CD4-positive, alpha-beta T cell (primary cell): ENCODE data around the gene TOR2A. TPM values are rescaled to one million over a fixed set of nuclear protein-coding genes. Genes with fewer than 3 reads are reported as not detected.

Experiments
- ATAC-seq: fragments of 200-7000 bp; cut with Tn5 transposase; one replicate; pipeline ENCODE4 v1.10.0; 2022; ENCODE audit warnings: mild to moderate bottlenecking; ENCODE audit not compliant: poor library complexity
- CTCF ChIA-PET: fragments of 350-600 bp; sonication (Branson Sonifier 250); formaldehyde crosslinking; loops from one replicate; lab custom pipeline; 2021; ENCODE audit warnings: antibody characterized with exemption, inconsistent platforms; lab: Charles Lee
- POLR2A ChIA-PET: fragments of 350-600 bp; sonication (Branson Sonifier 250); formaldehyde crosslinking; loops from one replicate; lab custom pipeline; 2021; ENCODE audit warnings: antibody characterized with exemption, inconsistent platforms; lab: Charles Lee
- DNase-seq, 14 experiments: peaks; one replicate each; pipeline ENCODE4 v3.0.0-alpha.2; 2013 to 2020; ENCODE audit warnings: mixed read lengths in 2 of 14
- H3K27ac ChIP-seq, 2 donors: one replicate each; pipeline versions ENCODE4 v1.5.1 to v1.7.0; 2013; ENCODE audit warnings: low read length in 2 of 2, low read depth in 1 of 2, mild to moderate bottlenecking in 1 of 2
- H3K27me3 ChIP-seq, 2 experiments: 1 replicate in 1 of 2; 2 replicates in 1 of 2; pipeline versions ENCODE4 v1.6.1 to v1.7.0; 2013; ENCODE audit warnings: low read length in 2 of 2, control low read depth in 1 of 2, mild to moderate bottlenecking in 1 of 2, moderate library complexity in 1 of 2; ENCODE audit not compliant: insufficient read depth in 2 of 2, control insufficient read depth in 1 of 2
- H3K36me3 ChIP-seq: one replicate; pipeline ENCODE4 v1.6.1; 2013; ENCODE audit warnings: low read length, control low read depth; ENCODE audit not compliant: insufficient read depth
- H3K4me1 ChIP-seq: one replicate; pipeline ENCODE4 v1.6.1; 2013; ENCODE audit warnings: low read length, control low read depth; ENCODE audit not compliant: insufficient read depth
- H3K4me3 ChIP-seq: one replicate; pipeline ENCODE4 v1.5.1; 2013; ENCODE audit warnings: mild to moderate bottlenecking, low read length, moderate library complexity
- H3K9me3 ChIP-seq, 2 experiments: 1 replicate in 1 of 2; 2 replicates in 1 of 2; pipeline versions ENCODE4 v1.6.1 to v1.7.0; 2013; ENCODE audit warnings: low read length in 2 of 2, mild to moderate bottlenecking in 2 of 2, control low read depth in 1 of 2, moderate library complexity in 1 of 2; ENCODE audit not compliant: control insufficient read depth in 1 of 2, insufficient read depth in 1 of 2
- H3K27ac Mint-ChIP-seq: one replicate; pipeline ENCODE4 v1.8.0; 2020; ENCODE audit warnings: mixed read lengths
- H3K27me3 Mint-ChIP-seq: one replicate; pipeline ENCODE4 v1.8.0; 2021; ENCODE audit warnings: mixed read lengths
- H3K36me3 Mint-ChIP-seq: one replicate; pipeline ENCODE4 v1.8.0; 2021; ENCODE audit warnings: low read depth, mixed read lengths
- H3K4me1 Mint-ChIP-seq: one replicate; pipeline ENCODE4 v1.8.0; 2021; ENCODE audit warnings: low read depth, mixed read lengths
- H3K4me3 Mint-ChIP-seq: one replicate; pipeline ENCODE4 v1.8.0; 2020; ENCODE audit warnings: mild to moderate bottlenecking, mixed read lengths
- H3K9me3 Mint-ChIP-seq: one replicate; pipeline ENCODE4 v1.8.0; 2020; ENCODE audit warnings: mixed read lengths
- CTCF ChIP-seq: fragments of 200-600 bp; IDR thresholded peaks from one replicate; pipeline ENCODE4 v1.8.0; 2022; ENCODE audit warnings: antibody characterized with exemption, mild to moderate bottlenecking
- intact Hi-C, 2 experiments: fragments of 100-400 bp; cut with DNase I in 1 of 2; cut with micrococcal nuclease in 1 of 2; formaldehyde crosslinking; loops; one replicate each; pipeline versions ENCODE4 v1.15.1 to v1.9.0; 2023 to 2025; cut with DNase I, micrococcal nuclease
- total RNA-seq, 174 experiments: library from RNA in 2 of 174; stranded (reverse) in 2 of 174; gene quantifications; one replicate each; pipeline ENCODE4 v1.2.3 and lab custom pipeline; 2021 to 2026

Gene TOR2A
- total RNA-seq, 2 experiments from 2014 or later, result 7.6 to 8.2 TPM

DNA sequence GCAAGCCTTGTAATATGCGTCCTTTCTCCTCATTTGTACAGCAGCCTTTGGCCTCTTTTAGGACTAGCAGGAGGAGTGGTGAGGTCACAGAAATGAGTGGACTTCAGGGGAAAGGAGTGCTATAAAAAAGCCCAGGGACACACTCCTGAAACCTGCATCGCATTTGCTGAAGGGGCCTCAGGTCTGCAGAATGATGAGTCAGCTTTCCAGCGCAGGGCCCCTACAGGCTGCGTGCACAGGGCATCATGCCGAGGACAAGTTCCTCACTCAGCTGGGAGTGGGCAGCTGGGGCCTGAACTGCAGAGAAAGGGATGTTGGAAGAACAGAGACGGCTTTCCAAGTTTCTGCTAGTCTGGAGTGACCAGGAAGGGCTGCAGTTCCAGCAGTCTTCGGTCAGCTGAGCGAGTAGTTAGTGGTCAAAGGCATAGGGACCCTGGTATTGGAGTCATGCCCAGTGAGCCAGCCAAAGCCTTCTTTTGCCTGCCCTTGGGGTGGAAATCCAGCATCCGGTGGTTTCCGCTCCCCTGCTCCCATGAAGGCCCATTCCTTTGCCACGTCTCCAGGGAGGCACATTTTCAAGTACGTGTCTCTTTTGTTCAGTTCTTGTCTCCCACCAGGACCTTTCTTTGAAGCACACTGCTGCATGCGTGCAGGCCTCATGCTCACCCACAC is 45.6 kb downstream of the TOR2A start:
- Histone ChIP-seq H3K4me3 (no peak overlapping the region), H3K36me3 (no peaks in the 10 kb centered on the region), H3K9me3 (no peaks in the 10 kb centered on the region), H3K27ac (no peak overlapping the region), H3K4me1 (no peaks in the 10 kb centered on the region), H3K27me3 (no peaks in the 10 kb centered on the region)
- Mint-ChIP-seq H3K27me3 (no peaks in the 10 kb centered on the region), H3K4me1 (no peaks in the 10 kb centered on the region), H3K36me3 (no peaks in the 10 kb centered on the region), H3K9me3 (no peaks in the 10 kb centered on the region), H3K27ac (no peak overlapping the region), H3K4me3 (no peak overlapping the region)
- no peak for DNase-seq
- ChIA-PET CTCF (no interaction called here), POLR2A (no interaction called here)
- no peak for TF ChIP-seq CTCF
- intact Hi-C loops, result no loop called here
- ATAC-seq, result no peak

DNA sequence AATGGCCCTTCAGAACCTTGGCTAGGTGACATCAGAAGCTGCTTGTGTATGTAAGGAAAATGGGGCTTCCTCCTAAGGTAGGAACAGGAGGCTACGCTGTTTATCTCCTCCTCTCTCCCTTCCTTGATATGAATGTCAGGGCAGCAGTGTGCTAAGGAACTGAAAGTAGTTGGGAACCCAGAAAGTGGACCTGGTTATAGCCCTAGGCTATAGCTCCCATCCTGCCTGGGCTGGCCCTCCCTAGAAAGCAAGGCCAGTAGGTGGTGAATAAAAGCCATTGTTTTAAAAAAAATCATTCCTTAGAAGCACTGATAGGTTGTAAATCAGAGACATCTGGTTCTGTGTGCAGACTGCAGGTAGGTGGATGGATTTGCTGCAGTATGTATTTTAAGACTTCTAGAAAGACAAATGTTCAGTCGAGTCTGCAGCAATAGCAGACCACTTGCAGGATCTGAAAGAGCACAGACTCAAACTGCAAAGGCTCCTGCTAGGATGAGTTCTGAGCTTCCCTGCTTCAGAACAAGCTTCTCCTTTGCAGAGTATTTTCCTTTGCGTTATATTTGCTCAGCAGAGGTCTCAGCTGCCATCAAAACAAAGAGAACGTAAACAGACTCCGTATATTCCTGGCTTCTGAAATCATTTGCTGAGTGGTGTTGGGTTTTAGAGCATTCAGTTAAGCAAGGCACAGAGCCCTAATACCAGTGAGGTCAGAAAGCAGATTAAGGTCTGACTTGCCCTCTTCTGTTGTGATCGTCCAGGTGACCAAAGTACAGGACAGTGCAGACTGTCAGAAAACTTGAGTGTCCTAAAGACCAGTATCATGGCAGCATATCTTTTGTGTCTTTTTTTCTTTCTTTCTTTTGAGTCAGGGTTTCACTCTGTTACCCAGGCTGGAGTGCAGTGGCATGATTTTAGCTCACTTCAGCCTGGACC is 48.4 kb downstream of the TOR2A start:
- no peaks in the 10 kb centered on the region for H3K27me3 ChIP-seq
- no peak for DNase-seq
- Mint-ChIP-seq H3K4me3 (no peak overlapping the region), H3K27me3 (no peaks in the 10 kb centered on the region), H3K27ac (no peak overlapping the region), H3K36me3 (no peaks in the 10 kb centered on the region), H3K9me3 (no peaks in the 10 kb centered on the region), H3K4me1 (no peaks in the 10 kb centered on the region)
- no peak overlapping the region for H3K27ac ChIP-seq
- no peaks in the 10 kb centered on the region for H3K36me3 ChIP-seq
- intact Hi-C loops, result no loop called here
- CTCF ChIA-PET, result no interaction called here
- no peak for ATAC-seq
- POLR2A ChIA-PET, result no interaction called here
- no peak overlapping the region for H3K4me3 ChIP-seq
- no peak for TF ChIP-seq CTCF
- H3K4me1 ChIP-seq, result no peaks in the 10 kb centered on the region
- no peaks in the 10 kb centered on the region for H3K9me3 ChIP-seq

GRCh38 chr9:127684576-127684975 is 50.5 kb downstream of the TOR2A start:
- no peak overlapping the region for H3K4me3 Mint-ChIP-seq
- Histone ChIP-seq H3K36me3 (peaks cover 2% of the 10 kb centered on the region), H3K27ac (no peak overlapping the region), H3K9me3 (no peaks in the 10 kb centered on the region), H3K27me3 (no peaks in the 10 kb centered on the region), H3K4me1 (no peaks in the 10 kb centered on the region), H3K4me3 (no peak overlapping the region)
- no peak for TF ChIP-seq CTCF
- POLR2A ChIA-PET, result no interaction called here
- H3K9me3 Mint-ChIP-seq, result no peaks in the 10 kb centered on the region
- CTCF ChIA-PET, result no interaction called here
- no peaks in the 10 kb centered on the region for H3K27me3 Mint-ChIP-seq
- DNase-seq, result no peak
- intact Hi-C loops, result no loop called here
- no peak for ATAC-seq
- H3K27ac Mint-ChIP-seq, result no peak overlapping the region
- H3K36me3 Mint-ChIP-seq, result no peaks in the 10 kb centered on the region
- H3K4me1 Mint-ChIP-seq, result no peaks in the 10 kb centered on the region
